HUES6 (cell line): ENCODE results near the gene TEDDM1.

Experiments
- H3K27ac ChIP-seq: 2 replicates; pipeline ENCODE4 v1.7.0; 2013; ENCODE audit warnings: low read depth, mild to moderate bottlenecking, low read length, inconsistent platforms
- H3K27me3 ChIP-seq: 2 replicates; pipeline ENCODE4 v1.6.1; 2013; ENCODE audit warnings: low read length; ENCODE audit not compliant: control insufficient read depth, insufficient read depth
- H3K36me3 ChIP-seq: 2 replicates; pipeline ENCODE4 v1.6.1; 2013; ENCODE audit warnings: low read length; ENCODE audit not compliant: control insufficient read depth, insufficient read depth
- H3K4me1 ChIP-seq: 2 replicates; pipeline ENCODE4 v1.6.1; 2013; ENCODE audit warnings: low read length; ENCODE audit not compliant: control insufficient read depth, insufficient read depth
- H3K4me3 ChIP-seq: 2 replicates; pipeline ENCODE4 v1.5.1; 2013; ENCODE audit warnings: low read depth, low read length
- H3K9ac ChIP-seq: one replicate; pipeline ENCODE4 v1.6.1; 2013; ENCODE audit warnings: mild to moderate bottlenecking, low read length
- H3K9me3 ChIP-seq: 2 replicates; pipeline ENCODE4 v1.6.1; 2013; ENCODE audit warnings: low read depth, low read length; ENCODE audit not compliant: control insufficient read depth, insufficient read depth

Gene TEDDM1

GRCh38 chr1:182430263-182431068, 30.0 kb upstream of the TEDDM1 start:
- Histone ChIP-seq H3K4me1 (no peaks in the 10 kb centered on the region), H3K27me3 (no peaks in the 10 kb centered on the region), H3K27ac (no peak overlapping the region), H3K9ac (no peak overlapping the region), H3K36me3 (no peaks in the 10 kb centered on the region), H3K4me3 (no peak overlapping the region), H3K9me3 (no peaks in the 10 kb centered on the region)

GRCh38 chr1:182428043-182428442, 27.6 kb upstream of the TEDDM1 start:
- Histone ChIP-seq H3K27ac (no peak overlapping the region), H3K9me3 (no peaks in the 10 kb centered on the region), H3K4me3 (no peak overlapping the region), H3K27me3 (no peaks in the 10 kb centered on the region), H3K9ac (no peak overlapping the region), H3K4me1 (no peaks in the 10 kb centered on the region), H3K36me3 (no peaks in the 10 kb centered on the region)

GRCh38 chr1:182426442-182427430, 26.3 kb upstream of the TEDDM1 start:
- Histone ChIP-seq H3K4me1 (no peaks in the 10 kb centered on the region), H3K27me3 (no peaks in the 10 kb centered on the region), H3K27ac (no peak overlapping the region), H3K9me3 (no peaks in the 10 kb centered on the region), H3K36me3 (no peaks in the 10 kb centered on the region), H3K4me3 (no peak overlapping the region), H3K9ac (no peak overlapping the region)

GRCh38 chr1:182415789-182416188, 15.3 kb upstream of the TEDDM1 start:
- H3K4me1 ChIP-seq, result no peaks in the 10 kb centered on the region

GRCh38 chr1:182413969-182414368, 13.5 kb upstream of the TEDDM1 start:
- no peak overlapping the region for H3K9ac ChIP-seq
- H3K9me3 ChIP-seq, result no peaks in the 10 kb centered on the region
- H3K27ac ChIP-seq, result no peak overlapping the region
- no peak overlapping the region for H3K4me3 ChIP-seq
- no peaks in the 10 kb centered on the region for H3K36me3 ChIP-seq
- H3K4me1 ChIP-seq, result peaks cover under 1% of the 10 kb centered on the region; the same call in 1 of the 2 replicates
- no peaks in the 10 kb centered on the region for H3K27me3 ChIP-seq

More at GRCh38 chr1:182415789-182416188, 15.3 kb upstream of the TEDDM1 start:
- H3K36me3 ChIP-seq, result no peaks in the 10 kb centered on the region
- H3K9ac ChIP-seq, result no peak overlapping the region
- no peaks in the 10 kb centered on the region for H3K9me3 ChIP-seq
- no peak overlapping the region for H3K27ac ChIP-seq
- no peaks in the 10 kb centered on the region for H3K27me3 ChIP-seq
- H3K4me3 ChIP-seq, result no peak overlapping the region

- H3K27ac ChIP-seq, result no peak overlapping the region
Measured at GRCh38 chr1:182413486-182413885, 13.0 kb upstream of the TEDDM1 start.

GRCh38 chr1:182410620-182411273, 10.3 kb upstream of the TEDDM1 start:
- no peak overlapping the region for H3K27ac ChIP-seq
- H3K27me3 ChIP-seq, result no peaks in the 10 kb centered on the region
- H3K9ac ChIP-seq, result no peak overlapping the region
- H3K36me3 ChIP-seq, result no peaks in the 10 kb centered on the region
- peaks cover 4% of the 10 kb centered on the region; the same call in 1 of the 2 replicates for H3K9me3 ChIP-seq
- H3K4me3 ChIP-seq, result no peak overlapping the region
- H3K4me1 ChIP-seq, result peaks cover 2% of the 10 kb centered on the region; the same call in 1 of the 2 replicates

More at GRCh38 chr1:182413486-182413885, 13.0 kb upstream of the TEDDM1 start:
- H3K4me1 ChIP-seq, result peaks cover 2% of the 10 kb centered on the region; the same call in 1 of the 2 replicates
- no peaks in the 10 kb centered on the region for H3K9me3 ChIP-seq
- no peaks in the 10 kb centered on the region for H3K36me3 ChIP-seq
- H3K4me3 ChIP-seq, result no peak overlapping the region
- H3K27me3 ChIP-seq, result no peaks in the 10 kb centered on the region
- no peak overlapping the region for H3K9ac ChIP-seq

GRCh38 chr1:182410138-182410537, 9.7 kb upstream of the TEDDM1 start:
- no peaks in the 10 kb centered on the region for H3K36me3 ChIP-seq
- H3K27me3 ChIP-seq, result no peaks in the 10 kb centered on the region
- no peak overlapping the region for H3K4me3 ChIP-seq
- no peak overlapping the region for H3K27ac ChIP-seq
- H3K4me1 ChIP-seq, result peaks cover 2% of the 10 kb centered on the region; the same call in 1 of the 2 replicates
- no peak overlapping the region for H3K9ac ChIP-seq
- H3K9me3 ChIP-seq, result peaks cover 9% of the 10 kb centered on the region; the same call in 1 of the 2 replicates

GRCh38 chr1:182408435-182409075, 8.1 kb upstream of the TEDDM1 start:
- no peak overlapping the region for H3K9ac ChIP-seq
- peaks cover 2% of the 10 kb centered on the region; the same call in 1 of the 2 replicates for H3K4me1 ChIP-seq
- H3K27ac ChIP-seq, result no peak overlapping the region
- peaks cover 9% of the 10 kb centered on the region; the same call in 1 of the 2 replicates for H3K9me3 ChIP-seq
- H3K36me3 ChIP-seq, result no peaks in the 10 kb centered on the region
- no peaks in the 10 kb centered on the region for H3K27me3 ChIP-seq
- no peak overlapping the region for H3K4me3 ChIP-seq

GRCh38 chr1:182407724-182408123, 7.3 kb upstream of the TEDDM1 start:
- no peaks in the 10 kb centered on the region for H3K36me3 ChIP-seq
- H3K9me3 ChIP-seq, result peaks cover 9% of the 10 kb centered on the region; the same call in 1 of the 2 replicates
- H3K4me3 ChIP-seq, result no peak overlapping the region
- no peak overlapping the region for H3K9ac ChIP-seq
- H3K27me3 ChIP-seq, result no peaks in the 10 kb centered on the region
- no peak overlapping the region for H3K27ac ChIP-seq
- H3K4me1 ChIP-seq, result peaks cover 2% of the 10 kb centered on the region; the same call in 1 of the 2 replicates
